Prostate gland (tissue), 2 donors: Measurements from ENCODE around the gene KSR2.

Experiments
- POLR2AphosphoS5 ChIP-seq: sonication (generic); formaldehyde crosslinking; IDR thresholded peaks from one replicate; pipeline ENCODE4 v1.6.1; 2017; ENCODE audit warnings: antibody characterized with exemption
- TF ChIP-seq, protein P1 (sequence below), 4 experiments: fragments of 200-600 bp in 2 of 4; fragments of 450-650 bp in 2 of 4; sonication (generic) in 2 of 4; IDR thresholded peaks; 1 replicate in 3 of 4; 2 replicates in 1 of 4; pipeline ENCODE4 v1.5.1; 2016 to 2019; ENCODE audit warnings: antibody characterized with exemption in 4 of 4, mild to moderate bottlenecking in 2 of 4, moderate library complexity in 2 of 4

DNA sequence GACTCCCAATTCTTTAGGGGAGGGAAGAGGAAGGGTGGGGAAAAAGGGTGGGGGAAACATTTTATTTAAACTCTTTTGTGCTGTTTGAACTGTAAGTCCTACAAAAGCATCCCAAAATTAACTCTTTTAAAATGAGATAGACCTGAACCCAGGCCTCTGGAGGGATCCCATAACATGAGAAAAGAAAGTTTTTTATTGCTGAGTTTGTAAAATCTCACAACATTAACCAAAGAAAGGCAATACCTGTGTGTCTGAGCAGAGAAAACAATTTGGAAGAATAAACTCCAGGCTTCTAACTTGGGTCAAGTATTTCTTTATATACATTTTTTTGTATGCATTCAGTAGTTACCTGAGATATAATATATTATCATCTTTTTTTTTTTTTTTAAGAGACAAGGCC is 107.1 kb downstream of the KSR2 start:
- TF ChIP-seq POLR2AphosphoS5 = no peak
- TF ChIP-seq, protein P1, sequence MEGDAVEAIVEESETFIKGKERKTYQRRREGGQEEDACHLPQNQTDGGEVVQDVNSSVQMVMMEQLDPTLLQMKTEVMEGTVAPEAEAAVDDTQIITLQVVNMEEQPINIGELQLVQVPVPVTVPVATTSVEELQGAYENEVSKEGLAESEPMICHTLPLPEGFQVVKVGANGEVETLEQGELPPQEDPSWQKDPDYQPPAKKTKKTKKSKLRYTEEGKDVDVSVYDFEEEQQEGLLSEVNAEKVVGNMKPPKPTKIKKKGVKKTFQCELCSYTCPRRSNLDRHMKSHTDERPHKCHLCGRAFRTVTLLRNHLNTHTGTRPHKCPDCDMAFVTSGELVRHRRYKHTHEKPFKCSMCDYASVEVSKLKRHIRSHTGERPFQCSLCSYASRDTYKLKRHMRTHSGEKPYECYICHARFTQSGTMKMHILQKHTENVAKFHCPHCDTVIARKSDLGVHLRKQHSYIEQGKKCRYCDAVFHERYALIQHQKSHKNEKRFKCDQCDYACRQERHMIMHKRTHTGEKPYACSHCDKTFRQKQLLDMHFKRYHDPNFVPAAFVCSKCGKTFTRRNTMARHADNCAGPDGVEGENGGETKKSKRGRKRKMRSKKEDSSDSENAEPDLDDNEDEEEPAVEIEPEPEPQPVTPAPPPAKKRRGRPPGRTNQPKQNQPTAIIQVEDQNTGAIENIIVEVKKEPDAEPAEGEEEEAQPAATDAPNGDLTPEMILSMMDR (IDR thresholded peaks at IDR 0.05) = no peak
